ENCODE results near the gene TLR10.
A peak's percentile ranks its signal among the peaks of the same experiment; 100 is the strongest.
"Not testable (repeated sequence)": the region's sequence is repeated elsewhere in the genome, so short reads cannot be mapped to it uniquely, and the experiment has no call there.

TLR10 gene

GRCh38 chr4:38769857-38770256 lies 12.9 kb downstream of the TLR10 start:
- DNase-seq (ENCODE audit: low spot score) = no peak
- TF ChIP-seq CTCF (IDR thresholded peaks at IDR 0.05; ENCODE audit: extremely low read depth, missing control alignments) = no peak

- no peak for TF ChIP-seq CTCF (IDR thresholded peaks at IDR 0.05; ENCODE audit: extremely low read depth, missing control alignments)
Measured at GRCh38 chr4:38769441-38769840, 13.3 kb downstream of the TLR10 start.

GRCh38 chr4:38768968-38769394 lies 13.8 kb downstream of the TLR10 start:
- no peak for TF ChIP-seq CTCF (IDR thresholded peaks at IDR 0.05; ENCODE audit: extremely low read depth, missing control alignments)
- no peak for DNase-seq (ENCODE audit: low spot score)

More at GRCh38 chr4:38769441-38769840, 13.3 kb downstream of the TLR10 start:
- no peak for DNase-seq (ENCODE audit: low spot score)

GRCh38 chr4:38766940-38767339 lies 15.8 kb downstream of the TLR10 start:
- DNase-seq (ENCODE audit: low spot score) = not testable (repeated sequence)

GRCh38 chr4:38765382-38765781 lies 17.4 kb downstream of the TLR10 start:
- TF ChIP-seq CTCF (IDR thresholded peaks at IDR 0.05; ENCODE audit: extremely low read depth, missing control alignments) = no peak
- no peak for DNase-seq (ENCODE audit: low spot score)

- no peak for DNase-seq (ENCODE audit: low spot score)
- no peak for TF ChIP-seq CTCF (IDR thresholded peaks at IDR 0.05; ENCODE audit: extremely low read depth, missing control alignments)
Measured at GRCh38 chr4:38764277-38764676, 18.5 kb downstream of the TLR10 start.

GRCh38 chr4:38762560-38762959 lies 20.2 kb downstream of the TLR10 start:
- peak; percentile 44 for DNase-seq (ENCODE audit: low spot score)
- TF ChIP-seq CTCF (IDR thresholded peaks at IDR 0.05; ENCODE audit: extremely low read depth, missing control alignments) = no peak

GRCh38 chr4:38759790-38760122 lies 23.0 kb downstream of the TLR10 start:
- no peak for TF ChIP-seq CTCF (IDR thresholded peaks at IDR 0.05; ENCODE audit: extremely low read depth, missing control alignments)
- DNase-seq (ENCODE audit: low spot score) = no peak
